Endothelial cell of umbilical vein (primary cell): Measurements from ENCODE around the gene SPINK5. TPM values are rescaled to one million over a fixed set of nuclear protein-coding genes. Genes with fewer than 3 reads are reported as not detected.

ENCODE experiments used
- BruUV-seq: library from RNA; stranded (reverse); fragments of 400-500 nt; replicated peaks from 2 replicates; lab custom pipeline; 2021; lab: Mats Ljungman, UMichigan
- CTCF ChIA-PET: fragments of 300-600, 350-600 bp; sonication (Branson Sonifier 250); formaldehyde crosslinking; loops from one replicate; lab custom pipeline; 2021; ENCODE audit warnings: antibody characterized with exemption, inconsistent platforms; lab: Charles Lee
- POLR2A ChIA-PET: fragments of 300-600, 350-600 bp; sonication (Branson Sonifier 250); formaldehyde crosslinking; loops from one replicate; lab custom pipeline; 2021; ENCODE audit warnings: antibody characterized with exemption, inconsistent platforms; lab: Charles Lee
- DNase-seq: peaks from one replicate; pipeline ENCODE4 v3.0.0-alpha.2; 2011; ENCODE audit warnings: low read depth, low spot score
- FAIRE-seq: peaks from 2 replicates; lab custom pipeline; 2011; peaks lifted over from hg19 to GRCh38; lab: Jason Lieb, UNC
- H2AFZ ChIP-seq: 2 replicates; pipeline ENCODE4 v1.6.0; 2012; ENCODE audit warnings: low read depth, low read length, control low read depth, inconsistent platforms
- H3K27ac ChIP-seq: 2 replicates; pipeline ENCODE4 v1.5.1; 2011; ENCODE audit warnings: low read depth, mild to moderate bottlenecking, control low read depth, low read length, moderate library complexity; ENCODE audit not compliant: insufficient read depth
- H3K27me3 ChIP-seq, 2 experiments: 2 replicates each; pipeline versions ENCODE4 v1.6.0 to v1.6.1; 2011; ENCODE audit warnings: low read length in 2 of 2, mixed read lengths in 1 of 2; ENCODE audit not compliant: control insufficient read depth in 2 of 2, insufficient read depth in 2 of 2
- H3K36me3 ChIP-seq, 2 experiments: 2 replicates in 1 of 2; 3 replicates in 1 of 2; pipeline ENCODE4 v1.5.1; 2011; ENCODE audit warnings: low read length in 2 of 2, mild to moderate bottlenecking in 1 of 2, moderate library complexity in 1 of 2; ENCODE audit not compliant: control insufficient read depth in 2 of 2, insufficient read depth in 2 of 2; ENCODE audit errors: extremely low read depth in 1 of 2
- H3K4me1 ChIP-seq: 3 replicates; pipeline ENCODE4 v1.5.1; 2011; ENCODE audit warnings: mild to moderate bottlenecking, low read length; ENCODE audit not compliant: control insufficient read depth, insufficient read depth; ENCODE audit errors: extremely low read depth
- H3K4me2 ChIP-seq: 2 replicates; pipeline ENCODE4 v1.6.1; 2011; ENCODE audit warnings: low read length, control low read depth, mixed read lengths; ENCODE audit not compliant: insufficient read depth
- H3K4me3 ChIP-seq, 3 experiments: fragments of 200-600 bp in 1 of 3; sonication (generic), shearing (Covaris generic) in 1 of 3; replicated peaks in 1 of 3; 2 replicates each; pipeline ENCODE4 v1.5.1; 2011 to 2016; ENCODE audit warnings: control low read depth in 3 of 3, low read length in 3 of 3, mild to moderate bottlenecking in 2 of 3, inconsistent platforms in 1 of 3, low read depth in 1 of 3, moderate library complexity in 1 of 3; ENCODE audit not compliant: insufficient read depth in 1 of 3
- H3K79me2 ChIP-seq: 2 replicates; pipeline ENCODE4 v1.6.0; 2012; ENCODE audit warnings: low read length, inconsistent platforms; ENCODE audit not compliant: control insufficient read depth, insufficient read depth
- H3K9ac ChIP-seq: replicated peaks from 2 replicates; pipeline ENCODE3; 2011; ENCODE audit warnings: low read length, control low read depth; ENCODE audit not compliant: insufficient read depth; ENCODE audit errors: extremely low read depth
- H3K9me1 ChIP-seq: replicated peaks from 3 replicates; pipeline ENCODE4 v1.6.0; 2011; ENCODE audit warnings: mild to moderate bottlenecking, low read length; ENCODE audit not compliant: control insufficient read depth, insufficient read depth; ENCODE audit errors: extremely low read depth
- H3K9me3 ChIP-seq: replicated peaks from 2 replicates; pipeline ENCODE4 v1.5.1; 2012; ENCODE audit warnings: low read length, inconsistent platforms; ENCODE audit not compliant: control insufficient read depth, insufficient read depth
- H4K20me1 ChIP-seq: replicated peaks from 2 replicates; pipeline ENCODE3; 2011; ENCODE audit warnings: mild to moderate bottlenecking, low read length; ENCODE audit not compliant: control insufficient read depth, insufficient read depth; ENCODE audit errors: extremely low read depth
- EZH2 ChIP-seq: IDR thresholded peaks from 2 replicates; pipeline ENCODE4 v1.6.1; 2012; ENCODE audit warnings: borderline replicate concordance, low read depth, mild to moderate bottlenecking, moderate library complexity, low read length, inconsistent platforms; ENCODE audit not compliant: severe bottlenecking
- FOS ChIP-seq: IDR thresholded peaks from 2 replicates; pipeline ENCODE4 v1.6.1; 2011; ENCODE audit warnings: mild to moderate bottlenecking, low read length, moderate library complexity, borderline replicate concordance; ENCODE audit not compliant: insufficient read depth
- GATA2 ChIP-seq: IDR thresholded peaks from 2 replicates; pipeline ENCODE4 v1.7.0; 2011; ENCODE audit warnings: low read depth, mild to moderate bottlenecking, moderate library complexity, mixed read lengths, low read length; ENCODE audit not compliant: insufficient read length, insufficient read depth
- JUN ChIP-seq: IDR thresholded peaks from 2 replicates; pipeline ENCODE4 v1.6.1; 2011; ENCODE audit warnings: borderline replicate concordance, low read depth; ENCODE audit not compliant: insufficient read length, insufficient read depth
- MYC ChIP-seq: IDR thresholded peaks from one replicate; pipeline ENCODE4 v1.6.1; 2011; ENCODE audit warnings: mild to moderate bottlenecking, low read depth, low read length
- POLR2A ChIP-seq: IDR thresholded peaks from 2 replicates; pipeline ENCODE4 v1.6.1; 2012; ENCODE audit warnings: low read depth, mild to moderate bottlenecking, control low read depth, low read length
- POLR2AphosphoS5 ChIP-seq: IDR thresholded peaks from 2 replicates; pipeline ENCODE4 v1.6.1; 2012; ENCODE audit warnings: low read depth, mild to moderate bottlenecking, control low read depth, low read length, moderate library complexity; ENCODE audit not compliant: insufficient read depth
- dilution Hi-C: fragments of 300-500 bp; cut with MboI; formaldehyde crosslinking; loops from one replicate; pipeline ENCODE4 v1.15.0; 2019; ENCODE audit warnings: low sequenced_read_pairs; ENCODE audit not compliant: extremely low pct_ligation_motif_present
- intact Hi-C: fragments of 100-400 bp; cut with micrococcal nuclease; formaldehyde crosslinking; loops from one replicate; pipeline ENCODE4 v1.10.0; 2022
- polyA plus RNA-seq, 4 experiments: library from polyadenylated mRNA; depleted of rRNA in 3 of 4; stranded (reverse) in 3 of 4; unstranded in 1 of 4; fragments of >200 nt; gene quantifications; 2 replicates each; pipeline versions ENCODE4 v1.2.1 to v1.2.3, GENCODE V29; 2011 to 2012; ENCODE audit warnings: missing spikeins in 1 of 4
- total RNA-seq: library from RNA; stranded (reverse); gene quantifications from 2 replicates; pipeline ENCODE4 v1.2.3, GENCODE V29; 2021
- TF ChIP-seq, protein P1 (sequence below), 2 donors: IDR thresholded peaks; 1 replicate in 1 of 2; 2 replicates in 1 of 2; pipeline ENCODE4 v1.5.1; 2011; ENCODE audit warnings: low read length in 2 of 2, mild to moderate bottlenecking in 2 of 2, moderate library complexity in 2 of 2, control low read depth in 1 of 2, inconsistent platforms in 1 of 2, low read depth in 1 of 2; ENCODE audit not compliant: insufficient read depth in 1 of 2; ENCODE audit errors: extremely low read depth in 1 of 2
- TF ChIP-seq, protein P2 (sequence below): IDR thresholded peaks from 2 replicates; pipeline ENCODE4 v1.6.1; 2011; ENCODE audit not compliant: insufficient read depth, insufficient read length

The SPINK5 gene
- total and polyA plus RNA-seq, 2 donors (not counting 3 experiments of a cell fraction or from before 2014, with no cell fraction given): 0.12 to 0.91 TPM

DNA sequence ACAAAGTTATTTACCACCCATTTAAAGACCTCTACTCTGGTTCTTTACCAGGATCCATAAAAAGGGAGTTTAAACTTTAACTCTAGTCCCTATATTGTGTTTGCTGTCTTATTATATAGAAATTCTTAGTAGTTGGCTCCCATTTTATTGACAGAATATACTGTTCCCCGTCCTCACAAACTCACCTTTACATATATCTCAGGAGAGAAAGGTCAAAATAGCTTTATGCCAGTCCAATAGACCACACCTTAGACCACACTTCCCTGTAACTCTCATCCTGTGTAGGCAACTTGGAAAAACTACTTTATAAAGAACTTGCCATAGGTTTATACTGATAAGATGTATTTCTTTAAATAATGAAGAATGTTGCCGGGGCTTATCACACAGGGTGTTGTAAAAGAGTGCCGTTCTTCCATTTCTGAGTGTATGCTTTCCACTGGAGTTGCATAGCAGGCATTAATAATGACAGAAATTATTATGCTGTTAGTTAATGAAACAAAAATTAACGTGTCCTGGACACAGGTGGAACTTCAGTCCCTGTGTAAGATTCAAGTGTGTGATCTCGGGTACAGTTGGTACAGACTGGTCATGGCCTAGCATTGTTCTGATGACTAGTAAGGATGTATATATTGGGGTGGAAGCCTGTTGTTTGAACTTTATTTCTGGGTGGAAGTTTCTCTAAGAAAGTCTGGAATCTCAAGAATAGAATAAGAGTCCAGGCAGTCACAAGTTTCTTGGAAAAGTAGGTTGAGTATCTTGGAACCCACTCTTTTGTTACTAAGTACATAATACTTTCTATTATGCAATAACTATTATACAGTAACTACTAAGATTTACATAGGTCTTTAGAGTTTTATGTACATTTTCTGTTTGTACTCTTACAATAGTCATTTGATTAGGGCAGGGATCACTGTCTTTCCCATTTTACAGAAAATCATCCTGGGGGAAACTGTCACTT, 71.6 kb downstream of the SPINK5 start:
- ChIA-PET CTCF (no interaction called here), POLR2A (no interaction called here)
- no peaks in the 10 kb centered on the region for H3K9me1 ChIP-seq
- TF ChIP-seq, protein P1, sequence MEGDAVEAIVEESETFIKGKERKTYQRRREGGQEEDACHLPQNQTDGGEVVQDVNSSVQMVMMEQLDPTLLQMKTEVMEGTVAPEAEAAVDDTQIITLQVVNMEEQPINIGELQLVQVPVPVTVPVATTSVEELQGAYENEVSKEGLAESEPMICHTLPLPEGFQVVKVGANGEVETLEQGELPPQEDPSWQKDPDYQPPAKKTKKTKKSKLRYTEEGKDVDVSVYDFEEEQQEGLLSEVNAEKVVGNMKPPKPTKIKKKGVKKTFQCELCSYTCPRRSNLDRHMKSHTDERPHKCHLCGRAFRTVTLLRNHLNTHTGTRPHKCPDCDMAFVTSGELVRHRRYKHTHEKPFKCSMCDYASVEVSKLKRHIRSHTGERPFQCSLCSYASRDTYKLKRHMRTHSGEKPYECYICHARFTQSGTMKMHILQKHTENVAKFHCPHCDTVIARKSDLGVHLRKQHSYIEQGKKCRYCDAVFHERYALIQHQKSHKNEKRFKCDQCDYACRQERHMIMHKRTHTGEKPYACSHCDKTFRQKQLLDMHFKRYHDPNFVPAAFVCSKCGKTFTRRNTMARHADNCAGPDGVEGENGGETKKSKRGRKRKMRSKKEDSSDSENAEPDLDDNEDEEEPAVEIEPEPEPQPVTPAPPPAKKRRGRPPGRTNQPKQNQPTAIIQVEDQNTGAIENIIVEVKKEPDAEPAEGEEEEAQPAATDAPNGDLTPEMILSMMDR (IDR thresholded peaks at IDR 0.05; ENCODE audit: extremely low read depth in 1 of 2, insufficient read depth in 1 of 2, low read depth in 1 of 2, low read length in 2 of 2): no peak
- TF ChIP-seq GATA2 (no peak), EZH2 (no peak), FOS (no peak), JUN (no peak), POLR2AphosphoS5 (no peak), POLR2A (no peak), MYC (no peak)
- TF ChIP-seq, protein P2, sequence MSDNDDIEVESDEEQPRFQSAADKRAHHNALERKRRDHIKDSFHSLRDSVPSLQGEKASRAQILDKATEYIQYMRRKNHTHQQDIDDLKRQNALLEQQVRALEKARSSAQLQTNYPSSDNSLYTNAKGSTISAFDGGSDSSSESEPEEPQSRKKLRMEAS: no peak
- H3K27me3 ChIP-seq: no peaks in the 10 kb centered on the region
- no peak overlapping the region for H3K4me3 ChIP-seq
- H3K79me2 ChIP-seq: no peaks in the 10 kb centered on the region
- no peak for FAIRE-seq
- no peak overlapping the region for H3K9ac ChIP-seq
- dilution Hi-C loops (no loop called here), intact Hi-C loops (no loop called here)
- H4K20me1 ChIP-seq: no peaks in the 10 kb centered on the region
- no peak overlapping the region for H3K4me2 ChIP-seq
- DNase-seq: no peak
- no peak overlapping the region for H2AFZ ChIP-seq
- no peaks in the 10 kb centered on the region for H3K4me1 ChIP-seq
- no peaks in the 10 kb centered on the region for H3K9me3 ChIP-seq
- no TSS peak for BruUV-seq
- H3K36me3 ChIP-seq: no peaks in the 10 kb centered on the region
- no peak overlapping the region for H3K27ac ChIP-seq
